HEK293 (cell line): ENCODE results near the gene BABAM1.

Experiments used
- CTCF ChIP-seq: fragments of 450-650 bp; formaldehyde crosslinking; IDR thresholded peaks from 2 replicates; pipeline ENCODE4 v1.5.1; 2016; ENCODE audit warnings: missing biosample characterization, missing genetic modification characterization
- HOXA7 ChIP-seq: sonication (generic); formaldehyde crosslinking; IDR thresholded peaks from 2 replicates; pipeline ENCODE4 v1.8.1; 2022; ENCODE audit warnings: missing genetic modification reagents, borderline replicate concordance
- ZBTB48 ChIP-seq: fragments of 450-650 bp; formaldehyde crosslinking; IDR thresholded peaks from 2 replicates; pipeline ENCODE4 v1.5.1; 2016; ENCODE audit warnings: missing biosample characterization, missing genetic modification characterization
- ZBTB49 ChIP-seq: fragments of 450-650 bp; formaldehyde crosslinking; IDR thresholded peaks from 2 replicates; pipeline ENCODE4 v1.5.1; 2016; ENCODE audit warnings: missing biosample characterization, missing genetic modification characterization, low read depth
- ZNF146 ChIP-seq: fragments of 450-650 bp; formaldehyde crosslinking; IDR thresholded peaks from 2 replicates; pipeline ENCODE4 v1.5.1; 2016; ENCODE audit warnings: missing biosample characterization, missing genetic modification characterization
- ZNF223 ChIP-seq: fragments of 450-650 bp; formaldehyde crosslinking; IDR thresholded peaks from 2 replicates; pipeline ENCODE4 v1.5.1; 2016; ENCODE audit warnings: missing biosample characterization, missing genetic modification characterization
- ZNF274 ChIP-seq, 2 experiments: fragments of 200-500 bp in 1 of 2; fragments of 450-650 bp in 1 of 2; sonication (Bioruptor generic) in 1 of 2; formaldehyde crosslinking in 1 of 2; IDR thresholded peaks; 2 replicates each; pipeline versions ENCODE4 v1.5.1 to v1.6.1; 2014 to 2016; ENCODE audit warnings: borderline replicate concordance in 1 of 2, inconsistent platforms in 1 of 2, low read length in 1 of 2, missing biosample characterization in 1 of 2, missing genetic modification characterization in 1 of 2
- ZNF311 ChIP-seq: fragments of 450-650 bp; formaldehyde crosslinking; IDR thresholded peaks from 2 replicates; pipeline ENCODE4 v1.5.1; 2017; ENCODE audit warnings: missing biosample characterization, missing genetic modification characterization, borderline replicate concordance
- ZNF670 ChIP-seq: fragments of 450-650 bp; formaldehyde crosslinking; IDR thresholded peaks from 2 replicates; pipeline ENCODE4 v1.5.1; 2016; ENCODE audit warnings: missing biosample characterization, missing genetic modification characterization, low read depth
- ZNF701 ChIP-seq: fragments of 450-650 bp; formaldehyde crosslinking; IDR thresholded peaks from 2 replicates; pipeline ENCODE4 v1.5.1; 2016; ENCODE audit warnings: missing biosample characterization, missing genetic modification characterization
- ZNF830 ChIP-seq: fragments of 450-650 bp; IDR thresholded peaks from 2 replicates; pipeline ENCODE4 v1.5.0; 2018; ENCODE audit warnings: missing biosample characterization, missing genetic modification characterization, low read depth, mild to moderate bottlenecking, moderate library complexity
- ZSCAN16 ChIP-seq: fragments of 450-650 bp; formaldehyde crosslinking; IDR thresholded peaks from 2 replicates; pipeline ENCODE4 v1.5.1; 2016; ENCODE audit warnings: missing biosample characterization, missing genetic modification characterization

- TF ChIP-seq ZSCAN16 (tag by site-specific recombination) (no peak), ZNF274 (IDR thresholded peaks at IDR 0.05; ENCODE audit: low read length) (no peak), ZNF274 (tag by site-specific recombination; IDR thresholded peaks at IDR 0.05; ENCODE audit: borderline replicate concordance) (no peak), ZNF223 (tag by site-specific recombination) (no peak), ZNF670 (tag by site-specific recombination) (no peak), CTCF (no peak), HOXA7 (no peak), ZBTB48 (tag by site-specific recombination) (no peak), ZBTB49 (tag by site-specific recombination) (no peak), ZNF311 (tag by site-specific recombination) (no peak), ZNF830 (no peak), ZNF701 (tag by site-specific recombination) (no peak), ZNF146 (no peak)
Observed at GRCh38 chr19:17285415-17286135, 18.3 kb downstream of the BABAM1 start.
